Erythroblast (primary cell): ENCODE results near the gene SWI5.
"Not testable (repeated sequence)": the region's sequence is repeated elsewhere in the genome, so short reads cannot be mapped to it uniquely, and the experiment has no call there.

Source experiments
- GATA1 ChIP-seq: IDR thresholded peaks from 2 replicates; pipeline ENCODE4 v1.6.1; 2011; ENCODE audit warnings: low read depth, mild to moderate bottlenecking, control low read depth, low read length, moderate library complexity
- POLR2A ChIP-seq: IDR thresholded peaks from 2 replicates; pipeline ENCODE4 v1.6.1; 2011; ENCODE audit warnings: mild to moderate bottlenecking, low read length

DNA sequence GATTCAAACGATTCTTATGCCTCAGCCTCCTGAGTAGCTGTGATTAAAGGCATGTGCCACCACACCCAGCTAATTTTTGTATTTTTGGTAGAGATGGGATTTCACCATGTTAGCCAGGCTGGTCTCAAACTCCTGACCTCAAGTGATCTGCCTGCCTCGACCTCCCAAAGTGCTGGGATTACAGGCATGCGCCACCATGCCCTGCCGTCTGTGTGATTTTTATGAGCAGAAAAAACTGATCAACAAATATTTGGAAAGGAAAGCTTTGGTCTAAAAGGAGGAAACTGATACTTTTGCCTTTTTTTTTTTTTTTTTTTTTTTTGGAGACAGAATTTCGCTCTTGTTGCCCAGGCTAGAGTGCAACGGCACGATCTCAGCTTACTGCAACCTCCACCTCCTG is 45.2 kb upstream of the SWI5 start:
- not testable (repeated sequence) for TF ChIP-seq POLR2A, GATA1
